H1 (cell line): ENCODE data around the gene DNAJC17.

Experiments used
- ATF3 ChIP-seq: IDR thresholded peaks from 2 replicates; pipeline ENCODE4 v1.6.1; 2011; ENCODE audit warnings: low read depth, mild to moderate bottlenecking, low read length; ENCODE audit not compliant: insufficient read depth
- CTCF ChIP-seq, 3 experiments: IDR thresholded peaks; 1 replicate in 2 of 3; 2 replicates in 1 of 3; pipeline versions ENCODE4 v1.5.1 to v1.6.1; 2011; ENCODE audit warnings: low read length in 3 of 3, mild to moderate bottlenecking in 3 of 3, inconsistent platforms in 2 of 3, low read depth in 1 of 3, moderate library complexity in 1 of 3; ENCODE audit not compliant: insufficient read depth in 1 of 3; ENCODE audit errors: control extremely low read depth in 1 of 3
- E2F6 ChIP-seq: IDR thresholded peaks from 2 replicates; pipeline ENCODE4 v1.6.1; 2012; ENCODE audit warnings: inconsistent platforms
- EGR1 ChIP-seq: IDR thresholded peaks from 2 replicates; pipeline ENCODE4 v1.6.1; 2011; ENCODE audit warnings: low read depth, low read length, borderline replicate concordance
- EP300 ChIP-seq, 2 experiments: IDR thresholded peaks; 1 replicate in 1 of 2; 2 replicates in 1 of 2; pipeline ENCODE4 v1.6.1; 2011 to 2012; ENCODE audit warnings: low read depth in 2 of 2, low read length in 2 of 2, mild to moderate bottlenecking in 2 of 2, borderline replicate concordance in 1 of 2, inconsistent platforms in 1 of 2, moderate library complexity in 1 of 2
- EZH2 ChIP-seq: fragments of 200-600 bp; sonication (generic); IDR thresholded peaks from 2 replicates; pipeline ENCODE4 v1.7.1; 2012; ENCODE audit warnings: low read depth, mild to moderate bottlenecking, moderate library complexity, low read length, inconsistent platforms; ENCODE audit not compliant: severe bottlenecking
- NANOG ChIP-seq: IDR thresholded peaks from 2 replicates; pipeline ENCODE4 v1.6.1; 2011; ENCODE audit warnings: low read length, low read depth, mild to moderate bottlenecking, inconsistent platforms; ENCODE audit not compliant: insufficient read depth, poor library complexity, severe bottlenecking
- POLR2A ChIP-seq, 2 experiments: IDR thresholded peaks; 1 replicate in 1 of 2; 2 replicates in 1 of 2; pipeline ENCODE4 v1.6.1; 2011; ENCODE audit warnings: low read depth in 2 of 2, low read length in 2 of 2, mild to moderate bottlenecking in 2 of 2; ENCODE audit errors: control extremely low read depth in 1 of 2
- RAD21 ChIP-seq, 2 experiments: IDR thresholded peaks in 1 of 2; conservative IDR thresholded peaks in 1 of 2; 2 replicates each; pipeline ENCODE4 v1.6.1; 2011; ENCODE audit warnings: low read depth in 2 of 2, low read length in 2 of 2, improper control_type of control experiment in 1 of 2, inconsistent platforms in 1 of 2, mild to moderate bottlenecking in 1 of 2, moderate library complexity in 1 of 2
- SP2 ChIP-seq: IDR thresholded peaks from 2 replicates; pipeline ENCODE4 v1.6.1; 2012; ENCODE audit warnings: mild to moderate bottlenecking, low read length, inconsistent platforms
- TAF1 ChIP-seq: IDR thresholded peaks from 2 replicates; pipeline ENCODE4 v1.6.1; 2011; ENCODE audit warnings: mild to moderate bottlenecking, low read depth, low read length
- YY1 ChIP-seq: IDR thresholded peaks from 2 replicates; pipeline ENCODE4 v1.6.1; 2011; ENCODE audit warnings: low read depth, mild to moderate bottlenecking, low read length

GRCh38 chr15:40793216-40793989 lies 13.9 kb downstream of the DNAJC17 start:
- TF ChIP-seq EZH2, result no peak
- TF ChIP-seq EP300 (IDR thresholded peaks at IDR 0.05; ENCODE audit: borderline replicate concordance in 1 of 2, low read depth in 2 of 2, low read length in 2 of 2), result no peak
- TF ChIP-seq CTCF (IDR thresholded peaks at IDR 0.05; ENCODE audit: control extremely low read depth in 1 of 3, insufficient read depth in 1 of 3, low read depth in 1 of 3, low read length in 3 of 3), result no peak
- no peak for TF ChIP-seq RAD21 (IDR thresholded peaks at IDR 0.05 in 1 of 2, conservative IDR thresholded peaks at IDR 0.05 in 1 of 2; ENCODE audit: low read depth in 2 of 2, low read length in 2 of 2)
- TF ChIP-seq E2F6, result no peak
- TF ChIP-seq YY1, result no peak
- no peak for TF ChIP-seq NANOG
- TF ChIP-seq POLR2A (IDR thresholded peaks at IDR 0.05; ENCODE audit: control extremely low read depth in 1 of 2, low read depth in 2 of 2, low read length in 2 of 2), result no peak
- no peak for TF ChIP-seq TAF1
- no peak for TF ChIP-seq ATF3
- no peak for TF ChIP-seq EGR1
- no peak for TF ChIP-seq SP2
